ENCODE measurements around the gene IL33.

IL33 gene

DNA sequence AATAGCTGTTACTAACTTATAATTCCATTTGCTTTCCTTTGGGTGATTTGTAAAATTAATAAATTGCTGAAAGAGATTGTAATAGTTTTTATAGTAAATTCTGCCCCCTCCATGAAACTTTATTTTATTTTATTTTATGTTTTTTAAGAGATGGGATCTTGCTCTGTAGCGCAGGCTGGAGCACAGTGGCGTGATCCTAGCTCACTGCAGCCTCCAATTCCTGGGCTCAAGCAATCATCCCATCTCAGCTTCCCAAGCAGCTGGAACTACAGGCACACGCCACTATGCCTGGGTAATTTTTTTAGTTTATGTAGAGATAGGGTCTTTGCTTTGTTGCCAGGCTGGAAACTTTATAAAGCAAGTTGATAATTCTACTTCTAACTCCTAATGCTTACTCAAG is 395 bp downstream of the IL33 start:
- in situ Hi-C loops (cut with HindIII; ENCODE audit: low sequenced_read_pairs), result no loop called here

DNA sequence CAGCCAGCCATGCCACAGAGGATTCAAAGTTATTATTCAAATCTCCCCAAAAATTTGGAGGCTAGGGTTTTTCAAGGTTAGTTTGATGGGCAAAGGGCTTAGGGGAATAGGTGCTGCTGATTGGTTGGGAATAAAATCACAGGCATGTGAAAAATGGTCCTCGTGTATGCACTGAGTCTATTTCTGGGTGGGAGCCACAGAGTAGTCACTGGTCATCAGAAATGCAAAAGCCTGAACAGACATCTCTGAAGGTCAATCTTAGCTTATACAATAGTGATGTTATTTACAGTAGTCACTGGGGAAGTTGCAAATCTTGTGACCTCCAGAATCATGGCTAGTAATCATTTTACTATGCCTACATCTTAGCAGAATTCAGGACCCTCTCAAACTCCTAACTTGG is 1.3 kb downstream of the IL33 start:
- in situ Hi-C loops (cut with HindIII; ENCODE audit: low sequenced_read_pairs), result no loop called here

DNA sequence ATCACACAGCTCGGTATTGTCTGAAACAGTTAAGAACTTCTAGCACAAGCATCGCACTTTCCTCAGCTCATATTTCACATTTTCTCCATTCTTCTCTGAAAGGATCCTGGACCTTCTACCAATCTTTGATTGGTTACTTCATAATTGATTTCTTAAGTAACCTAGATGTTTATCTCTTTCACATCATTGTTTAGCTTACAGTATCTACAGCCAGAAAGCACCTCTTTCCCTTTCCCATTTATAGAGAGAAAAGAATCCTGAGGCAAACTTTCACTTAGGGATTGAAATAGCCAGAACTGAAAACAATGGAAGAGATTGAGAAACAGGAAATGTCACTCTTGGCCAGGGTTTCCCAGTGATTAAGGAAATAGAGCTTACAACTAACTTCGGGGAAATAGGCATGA is 2.5 kb downstream of the IL33 start:
- in situ Hi-C loops (cut with HindIII; ENCODE audit: low sequenced_read_pairs), result no loop called here

- in situ Hi-C loops (cut with HindIII; ENCODE audit: low sequenced_read_pairs), result no loop called here
These were observed 3.4 kb downstream of the IL33 start for GRCh38 chr9:6219040-6219439.

DNA sequence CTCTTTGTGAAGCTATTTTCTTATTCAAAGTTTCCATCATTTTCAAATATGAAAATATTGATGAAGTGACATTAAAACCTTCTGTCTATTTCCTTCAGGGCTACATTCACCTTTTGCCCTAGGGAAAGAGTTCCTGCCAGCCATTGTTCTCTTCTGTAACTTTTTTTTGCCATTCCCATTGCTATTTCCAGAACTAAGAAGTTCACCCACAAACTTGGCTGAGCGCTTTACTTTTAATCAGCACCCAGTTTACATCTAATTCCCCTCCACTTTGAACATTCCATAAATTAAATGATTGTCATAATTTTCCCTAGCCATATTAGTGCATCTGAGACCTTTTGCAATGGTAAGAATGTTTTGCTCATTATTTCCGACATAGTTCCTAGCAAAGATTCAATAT is 4.4 kb downstream of the IL33 start:
- in situ Hi-C loops (cut with HindIII; ENCODE audit: low sequenced_read_pairs), result no loop called here

GRCh38 chr9:6224393-6225154 is 9.0 kb downstream of the IL33 start:
- in situ Hi-C loops (cut with HindIII; ENCODE audit: low sequenced_read_pairs), result no loop called here

- in situ Hi-C loops (cut with HindIII; ENCODE audit: low sequenced_read_pairs), result no loop called here
These were observed 11.1 kb downstream of the IL33 start for GRCh38 chr9:6226696-6227095.

DNA sequence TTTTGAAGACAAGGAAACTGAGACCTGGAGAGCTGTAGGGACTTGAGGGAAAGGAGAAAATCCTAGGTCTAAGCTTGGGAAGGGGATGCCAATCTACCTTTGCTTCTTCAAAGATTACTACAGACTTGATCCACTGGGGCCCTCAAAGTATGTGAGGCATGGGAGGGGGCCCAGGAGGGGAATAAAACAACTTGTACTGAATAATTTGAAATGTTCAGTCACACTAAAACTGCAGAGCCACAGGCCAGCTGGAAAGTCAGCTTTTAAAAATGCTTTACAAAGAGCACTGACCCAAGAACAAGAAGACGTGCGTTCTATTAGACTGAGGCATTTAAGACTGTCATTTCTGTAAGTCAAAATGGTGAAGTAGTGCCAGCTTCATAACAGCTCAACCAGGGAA is 13.6 kb downstream of the IL33 start:
- in situ Hi-C loops (cut with HindIII; ENCODE audit: low sequenced_read_pairs), result no loop called here

- in situ Hi-C loops (cut with HindIII; ENCODE audit: low sequenced_read_pairs), result no loop called here
These were observed 14.0 kb downstream of the IL33 start for GRCh38 chr9:6229619-6230018.

- in situ Hi-C loops (cut with HindIII; ENCODE audit: low sequenced_read_pairs), result no loop called here
These were observed 14.6 kb downstream of the IL33 start for GRCh38 chr9:6230037-6230780.

DNA sequence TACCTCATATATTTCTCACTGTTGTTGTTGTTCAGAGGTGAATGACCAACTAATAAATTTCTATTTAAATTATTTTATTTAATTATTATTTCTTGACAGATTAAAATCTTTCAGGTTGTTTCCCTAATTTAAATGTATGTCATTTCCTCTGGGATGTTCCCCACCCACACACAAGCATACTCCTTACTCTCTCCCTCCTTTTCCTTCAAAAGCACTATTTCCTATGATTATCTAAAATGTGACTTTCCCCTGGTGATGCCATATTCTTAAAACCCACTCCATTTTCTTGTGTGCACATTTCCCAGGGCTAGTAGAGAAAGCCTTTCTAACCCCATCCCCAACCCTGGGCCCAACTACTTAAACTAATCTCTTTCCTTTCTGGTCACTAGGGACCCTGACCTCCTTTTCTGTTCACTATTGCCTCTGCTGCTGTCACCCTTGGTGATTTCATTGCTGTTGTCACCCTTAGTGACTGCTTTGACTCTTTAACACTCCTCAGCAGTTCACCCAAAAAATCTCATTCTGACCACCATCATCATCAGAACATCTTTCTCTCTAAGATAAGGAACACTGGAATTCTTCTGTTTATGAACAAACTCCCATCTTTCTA is 16.8 kb downstream of the IL33 start:
- in situ Hi-C loops (cut with HindIII; ENCODE audit: low sequenced_read_pairs), result no loop called here

DNA sequence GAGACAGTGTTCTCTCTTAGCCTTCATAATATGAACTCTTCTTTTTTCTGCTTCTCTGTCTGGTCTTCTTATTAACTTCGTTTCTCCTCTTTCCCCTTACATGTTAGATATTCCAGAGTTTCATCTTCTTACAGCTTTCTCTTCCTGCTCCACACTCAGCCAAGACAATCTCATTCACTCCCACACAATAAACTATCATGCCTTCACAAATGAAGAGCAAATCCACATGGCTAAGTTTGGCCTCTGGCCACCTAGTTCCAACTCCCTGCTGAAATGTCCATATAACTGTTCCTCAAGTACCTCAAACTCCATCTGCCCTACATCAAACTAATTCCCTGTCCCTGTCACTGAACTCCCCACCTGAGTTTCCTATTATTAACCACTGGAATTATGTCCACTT is 18.4 kb downstream of the IL33 start:
- in situ Hi-C loops (cut with HindIII; ENCODE audit: low sequenced_read_pairs), result no loop called here

- in situ Hi-C loops (cut with HindIII; ENCODE audit: low sequenced_read_pairs), result no loop called here
These were observed 21.7 kb downstream of the IL33 start for GRCh38 chr9:6237267-6237666.

- in situ Hi-C loops (cut with HindIII; ENCODE audit: low sequenced_read_pairs), result no loop called here
These were observed 23.4 kb downstream of the IL33 start for GRCh38 chr9:6239048-6239461.

- in situ Hi-C loops (cut with HindIII; ENCODE audit: low sequenced_read_pairs), result no loop called here
These were observed 24.1 kb downstream of the IL33 start for GRCh38 chr9:6239694-6240093.

GRCh38 chr9:6243746-6244145 is 28.1 kb downstream of the IL33 start:
- in situ Hi-C loops (cut with HindIII; ENCODE audit: low sequenced_read_pairs), result no loop called here

- in situ Hi-C loops (cut with HindIII; ENCODE audit: low sequenced_read_pairs), result no loop called here
These were observed 31.7 kb downstream of the IL33 start for GRCh38 chr9:6247266-6247665.

- in situ Hi-C loops (cut with HindIII; ENCODE audit: low sequenced_read_pairs), result no loop called here
These were observed 53.3 kb downstream of the IL33 start for GRCh38 chr9:6268826-6269397.

GRCh38 chr9:6270896-6271295 is 55.3 kb downstream of the IL33 start:
- in situ Hi-C loops (cut with HindIII; ENCODE audit: low sequenced_read_pairs), result loop anchor here (5.0 kb wide), 1 partner anchor 56 kb away; the partner anchor contains the start of gene TPD52L3

- in situ Hi-C loops (cut with HindIII; ENCODE audit: low sequenced_read_pairs), result loop anchor here (5.0 kb wide), 1 partner anchor 56 kb away; the partner anchor contains the start of gene TPD52L3
These were observed 56.1 kb downstream of the IL33 start for GRCh38 chr9:6271508-6272228.

DNA sequence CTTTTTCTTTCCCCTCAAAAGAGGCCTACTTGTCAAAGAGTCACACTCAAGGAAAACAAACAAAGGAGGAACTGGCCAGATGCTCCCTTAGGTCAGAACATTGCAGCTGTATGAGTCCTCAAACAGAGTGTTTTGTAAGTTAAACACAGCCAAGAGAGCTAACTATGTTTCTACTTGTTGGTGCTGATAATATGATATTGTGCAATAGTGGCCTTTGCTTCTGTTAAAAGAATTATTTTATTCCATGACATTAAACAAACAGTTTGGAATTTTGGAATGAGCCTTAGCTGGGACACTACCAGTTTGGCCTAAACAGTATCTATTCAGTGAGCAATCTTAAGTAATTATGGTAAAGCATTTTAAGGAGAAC is 56.6 kb downstream of the IL33 start:
- in situ Hi-C loops (cut with HindIII; ENCODE audit: low sequenced_read_pairs), result loop anchor here (5.0 kb wide), 1 partner anchor 55 kb away; the partner anchor contains the start of gene TPD52L3

Measured in endothelial cell of hepatic sinusoid (primary cell).